Lung (tissue), 12 donors: ENCODE results near the gene CNTNAP5. TPM values are rescaled to one million over a fixed set of nuclear protein-coding genes. Genes with fewer than 3 reads are reported as not detected.

Experiments used
- ATAC-seq: fragments of 200-7000 bp; cut with Tn5 transposase; one replicate; pipeline ENCODE4 v1.9.1; 2020; ENCODE audit warnings: moderate number of reproducible peaks; ENCODE audit not compliant: insufficient read depth, low FRiP score
- DNase-seq, 3 donors: peaks; one replicate each; pipeline ENCODE4 v3.0.0-alpha.2; 2013 to 2017
- H3K27ac ChIP-seq, 2 donors: one replicate each; pipeline ENCODE4 v1.5.1; 2013; ENCODE audit warnings: mild to moderate bottlenecking in 2 of 2, moderate library complexity in 2 of 2, control low read depth in 1 of 2, inconsistent platforms in 1 of 2, low read depth in 1 of 2, low read length in 1 of 2
- H3K27me3 ChIP-seq, 3 donors: one replicate each; pipeline ENCODE4 v1.5.1; 2013; ENCODE audit warnings: low read length in 2 of 3; ENCODE audit not compliant: control insufficient read depth in 3 of 3, insufficient read depth in 3 of 3
- H3K36me3 ChIP-seq, 4 donors: one replicate each; pipeline ENCODE4 v1.5.1; 2013; ENCODE audit warnings: low read length in 4 of 4, mild to moderate bottlenecking in 1 of 4, moderate library complexity in 1 of 4; ENCODE audit not compliant: control insufficient read depth in 4 of 4, insufficient read depth in 4 of 4
- H3K4me1 ChIP-seq, 5 donors: one replicate each; pipeline ENCODE4 v1.5.1; 2013; ENCODE audit warnings: low read length in 5 of 5, mild to moderate bottlenecking in 2 of 5, moderate library complexity in 1 of 5; ENCODE audit not compliant: control insufficient read depth in 5 of 5, insufficient read depth in 5 of 5
- H3K4me3 ChIP-seq: one replicate; pipeline ENCODE4 v1.5.1; 2013; ENCODE audit warnings: mild to moderate bottlenecking, control low read depth, moderate library complexity
- H3K9ac ChIP-seq, 2 donors: one replicate each; pipeline ENCODE4 v1.5.1; 2013; ENCODE audit warnings: low read length in 2 of 2, control low read depth in 1 of 2; ENCODE audit not compliant: insufficient read depth in 1 of 2
- H3K9me3 ChIP-seq, 4 donors: one replicate each; pipeline ENCODE4 v1.5.1; 2013; ENCODE audit warnings: low read length in 3 of 4, mild to moderate bottlenecking in 1 of 4, moderate library complexity in 1 of 4; ENCODE audit not compliant: control insufficient read depth in 4 of 4, insufficient read depth in 3 of 4
- WGBS, 2 donors: extraction: QIAGEN DNeasy Blood & Tissue Kit; methylation state at CpG; one replicate each; pipeline ENCODE4 v1.1.7; 2013; 5-methylcytosine and 5-hydroxymethylcytosine counted together
- polyA plus RNA-seq, 2 donors: library from polyadenylated mRNA; stranded (reverse); fragments of 200-250 nt; gene quantifications; one replicate each; pipeline ENCODE4 v1.2.1, GENCODE V29; 2013
- total RNA-seq, 2 donors: library from RNA; depleted of rRNA in 1 of 2; stranded (reverse); fragments of >200 nt in 1 of 2; gene quantifications; one replicate each; pipeline ENCODE4 v1.2.1, GENCODE V29; 2014 to 2021
- TF ChIP-seq, protein P1 (sequence below): IDR thresholded peaks from 2 replicates; pipeline ENCODE4 v1.5.1; 2012; ENCODE audit warnings: mild to moderate bottlenecking; ENCODE audit errors: control extremely low read depth, extremely low read depth
- donor health status: control.
- donor health status: control.
- donor health status: Bipolar disorder and iron deficiency.
- donor health status: healthy.
- donor health status: DM: yes; HTN: yes; CAD: no.

Gene CNTNAP5
- total and polyA plus RNA-seq, 4 donors, result 0.03 to 0.06 TPM; not detected in 2

DNA sequence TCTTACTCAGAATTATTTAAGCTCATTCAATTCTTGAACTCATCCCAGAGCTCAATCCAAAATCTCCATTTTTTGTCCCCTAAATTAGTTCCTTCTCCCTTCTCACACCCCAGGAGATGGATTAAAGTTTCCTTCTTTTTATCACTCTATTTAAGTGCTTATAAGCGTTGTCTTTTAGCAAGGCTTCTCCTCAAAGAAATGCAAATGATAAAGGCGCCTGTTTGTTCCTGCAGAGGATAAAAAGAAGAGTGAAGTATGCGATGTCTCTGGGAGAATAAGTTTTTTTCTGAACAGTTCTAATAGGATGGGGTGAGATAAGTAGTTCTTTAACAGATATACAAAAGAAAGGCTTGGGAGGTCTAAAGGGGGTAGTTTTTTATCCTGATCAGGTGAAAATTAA lies 303.3 kb downstream of the CNTNAP5 start:
- Histone ChIP-seq H3K27me3 (no peaks in the 10 kb centered on the region), H3K36me3 (no peaks in the 10 kb centered on the region), H3K4me1 (no peaks in the 10 kb centered on the region), H3K9ac (no peak overlapping the region), H3K4me3 (no peak overlapping the region), H3K9me3 (no peaks in the 10 kb centered on the region), H3K27ac (no peak overlapping the region)
- ATAC-seq (no peak), DNase-seq (no peak)
- WGBS, 2 donors, result 45 to 64% methylated on average over 3 of the region's 3 CpGs
- TF ChIP-seq, protein P1, sequence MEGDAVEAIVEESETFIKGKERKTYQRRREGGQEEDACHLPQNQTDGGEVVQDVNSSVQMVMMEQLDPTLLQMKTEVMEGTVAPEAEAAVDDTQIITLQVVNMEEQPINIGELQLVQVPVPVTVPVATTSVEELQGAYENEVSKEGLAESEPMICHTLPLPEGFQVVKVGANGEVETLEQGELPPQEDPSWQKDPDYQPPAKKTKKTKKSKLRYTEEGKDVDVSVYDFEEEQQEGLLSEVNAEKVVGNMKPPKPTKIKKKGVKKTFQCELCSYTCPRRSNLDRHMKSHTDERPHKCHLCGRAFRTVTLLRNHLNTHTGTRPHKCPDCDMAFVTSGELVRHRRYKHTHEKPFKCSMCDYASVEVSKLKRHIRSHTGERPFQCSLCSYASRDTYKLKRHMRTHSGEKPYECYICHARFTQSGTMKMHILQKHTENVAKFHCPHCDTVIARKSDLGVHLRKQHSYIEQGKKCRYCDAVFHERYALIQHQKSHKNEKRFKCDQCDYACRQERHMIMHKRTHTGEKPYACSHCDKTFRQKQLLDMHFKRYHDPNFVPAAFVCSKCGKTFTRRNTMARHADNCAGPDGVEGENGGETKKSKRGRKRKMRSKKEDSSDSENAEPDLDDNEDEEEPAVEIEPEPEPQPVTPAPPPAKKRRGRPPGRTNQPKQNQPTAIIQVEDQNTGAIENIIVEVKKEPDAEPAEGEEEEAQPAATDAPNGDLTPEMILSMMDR, result no peak

GRCh38 chr2:124333784-124334183 lies 308.7 kb downstream of the CNTNAP5 start:
- no peak overlapping the region for H3K27ac ChIP-seq
- TF ChIP-seq, protein P1, result no peak
- whole genome bisulfite sequencing, 2 donors, result 61 to 80% methylated on average over 4 of the region's 4 CpGs
- H3K27me3 ChIP-seq, result no peaks in the 10 kb centered on the region
- no peak for ATAC-seq
- no peaks in the 10 kb centered on the region for H3K9me3 ChIP-seq
- H3K4me3 ChIP-seq, result no peak overlapping the region
- H3K9ac ChIP-seq, result no peak overlapping the region
- H3K4me1 ChIP-seq, result no peaks in the 10 kb centered on the region
- no peaks in the 10 kb centered on the region for H3K36me3 ChIP-seq
- no peak for DNase-seq

GRCh38 chr2:124335058-124335457 lies 310.0 kb downstream of the CNTNAP5 start:
- ATAC-seq (no peak), DNase-seq (no peak)
- no peak overlapping the region for H3K9ac ChIP-seq
- TF ChIP-seq, protein P1, result no peak
- no peak overlapping the region for H3K4me3 ChIP-seq
- H3K27me3 ChIP-seq, result no peaks in the 10 kb centered on the region
- H3K4me1 ChIP-seq, result no peaks in the 10 kb centered on the region
- H3K27ac ChIP-seq, result no peak overlapping the region
- H3K9me3 ChIP-seq, result no peaks in the 10 kb centered on the region
- H3K36me3 ChIP-seq, result no peaks in the 10 kb centered on the region
- WGBS, 2 donors, result 89 to 95% methylated on average over 2 of the region's 2 CpGs

DNA sequence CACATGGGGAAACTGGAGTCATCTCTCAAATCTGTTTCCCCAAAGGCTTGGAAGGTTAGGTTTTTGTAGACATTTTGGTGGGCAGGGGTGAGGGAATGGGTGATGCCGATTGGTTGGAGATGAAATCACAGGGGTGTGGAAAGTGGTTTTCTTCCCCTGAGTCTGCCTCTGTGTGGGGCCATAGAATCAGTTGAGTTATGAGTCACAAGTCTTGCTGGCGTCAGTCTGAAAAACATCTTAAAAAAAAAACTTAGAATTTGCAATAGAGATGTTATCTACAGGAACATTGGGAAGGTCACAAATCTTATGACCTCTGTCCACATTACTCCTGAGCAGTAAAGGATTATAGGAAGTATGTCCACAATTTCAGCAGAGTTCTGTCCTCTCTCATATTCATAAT lies 314.6 kb downstream of the CNTNAP5 start:
- Histone ChIP-seq H3K4me3 (no peak overlapping the region), H3K4me1 (no peaks in the 10 kb centered on the region), H3K27ac (no peak overlapping the region), H3K27me3 (no peaks in the 10 kb centered on the region), H3K36me3 (no peaks in the 10 kb centered on the region), H3K9me3 (no peaks in the 10 kb centered on the region), H3K9ac (no peak overlapping the region)
- ATAC-seq, result no peak
- TF ChIP-seq, protein P1, result no peak
- 89 to 90% methylated on average over 2 of the region's 2 CpGs for WGBS, 2 donors
- no peak for DNase-seq
